Left lung (tissue), 10 donors: ENCODE measurements around the gene RAP2B. TPM values are rescaled to one million over a fixed set of nuclear protein-coding genes. Genes with fewer than 3 reads are reported as not detected.

ENCODE experiments used
- ATAC-seq: fragments of 200-7000 bp; cut with Tn5 transposase; one replicate; pipeline ENCODE4 v1.9.1; 2020; ENCODE audit warnings: moderate library complexity
- DNase-seq, 4 donors: peaks; one replicate each; pipeline ENCODE4 v3.0.0-alpha.2; 2013 to 2020
- H3K27ac ChIP-seq, 2 donors: fragments of 200-600 bp; sonication (generic) in 1 of 2; one replicate each; pipeline versions ENCODE4 v1.5.0 to v1.8.0; 2020 to 2021
- H3K27me3 ChIP-seq, 2 donors: fragments of 200-600 bp; sonication (generic) in 1 of 2; one replicate each; pipeline versions ENCODE4 v1.5.0 to v1.8.0; 2020 to 2021
- H3K36me3 ChIP-seq, 2 donors: fragments of 200-600 bp; sonication (generic) in 1 of 2; one replicate each; pipeline versions ENCODE4 v1.5.0 to v1.8.0; 2020 to 2021
- H3K4me1 ChIP-seq, 2 donors: fragments of 200-600 bp; one replicate each; pipeline ENCODE4 v1.8.0; 2021
- H3K4me3 ChIP-seq, 2 donors: fragments of 200-600 bp; sonication (generic) in 1 of 2; one replicate each; pipeline versions ENCODE4 v1.5.0 to v1.8.0; 2020 to 2021; ENCODE audit warnings: mild to moderate bottlenecking in 1 of 2
- H3K9me3 ChIP-seq, 2 donors: fragments of 200-600 bp; sonication (generic) in 1 of 2; one replicate each; pipeline versions ENCODE4 v1.5.0 to v1.8.0; 2020 to 2021
- CTCF ChIP-seq, 2 donors: fragments of 200-600 bp; sonication (generic) in 1 of 2; IDR thresholded peaks; one replicate each; pipeline versions ENCODE4 v1.5.0 to v1.8.0; 2021; ENCODE audit warnings: antibody characterized with exemption in 2 of 2
- intact Hi-C, 2 donors: fragments of 100-400 bp; cut with DNase I; formaldehyde crosslinking; loops; one replicate each; pipeline versions ENCODE4 v1.11.2 to v1.14.2; 2022
- polyA plus RNA-seq, 6 donors: library from polyadenylated mRNA; unstranded; fragments of 120-200 nt; gene quantifications; one replicate each; pipeline ENCODE4 v1.2.1, GENCODE V29; 2013; ENCODE audit not compliant: insufficient read length in 6 of 6
- total RNA-seq, 2 donors: library from RNA; stranded (reverse); fragmentation: NEBNext Ultra II Directional; extraction: Animal tissue kit (Norgen Biotek cat#: 25700); gene quantifications; one replicate each; pipeline ENCODE4 v1.2.1, GENCODE V29; 2021
- donor health status: DM: no; HTN: yes; CAD: no.
- donor health status: DM: no; HTN: no; CAD: no.

Gene RAP2B
- total and polyA plus RNA-seq, 8 donors: 17.6 to 31.8 (median 23.1) TPM

- peaks cover 0 to 12% of the 10 kb centered on the region in 2 donors for H3K4me1 ChIP-seq
- no peak for TF ChIP-seq CTCF (IDR thresholded peaks at IDR 0.05)
- ATAC-seq (no peak), DNase-seq (no peak)
- H3K9me3 ChIP-seq: peaks cover 0 to 5% of the 10 kb centered on the region in 2 donors
- intact Hi-C loops: no loop called here
- no peak overlapping the region for H3K27ac ChIP-seq
- no peaks in the 10 kb centered on the region for H3K36me3 ChIP-seq
- H3K4me3 ChIP-seq: no peak overlapping the region
- no peaks in the 10 kb centered on the region for H3K27me3 ChIP-seq
These were observed 34.2 kb upstream of the RAP2B start for GRCh38 chr3:153127788-153128187.

- no peak overlapping the region for H3K4me3 ChIP-seq
- H3K27ac ChIP-seq: no peak overlapping the region
- H3K36me3 ChIP-seq: no peaks in the 10 kb centered on the region
- no peaks in the 10 kb centered on the region for H3K27me3 ChIP-seq
- intact Hi-C loops: no loop called here
- DNase-seq (no peak), ATAC-seq (no peak)
- peaks cover 0 to 12% of the 10 kb centered on the region in 2 donors for H3K4me1 ChIP-seq
- no peak for TF ChIP-seq CTCF (IDR thresholded peaks at IDR 0.05)
- H3K9me3 ChIP-seq: peaks cover 0 to 3% of the 10 kb centered on the region in 2 donors
These were observed 32.6 kb upstream of the RAP2B start for GRCh38 chr3:153129426-153129825.

- Histone ChIP-seq H3K36me3 (no peaks in the 10 kb centered on the region), H3K9me3 (no peaks in the 10 kb centered on the region), H3K4me3 (no peak overlapping the region), H3K27ac (no peak overlapping the region), H3K27me3 (no peaks in the 10 kb centered on the region), H3K4me1 (peaks cover 0 to 12% of the 10 kb centered on the region in 2 donors)
- intact Hi-C loops: no loop called here
- TF ChIP-seq CTCF (IDR thresholded peaks at IDR 0.05): no peak
- no peak for ATAC-seq
- DNase-seq: no peak
These were observed 32.2 kb upstream of the RAP2B start for GRCh38 chr3:153129866-153130265.

GRCh38 chr3:153130312-153130977 is 31.6 kb upstream of the RAP2B start:
- peaks cover 0 to 12% of the 10 kb centered on the region in 2 donors for H3K4me1 ChIP-seq
- no peak for DNase-seq
- TF ChIP-seq CTCF (IDR thresholded peaks at IDR 0.05): no peak
- intact Hi-C loops: no loop called here
- ATAC-seq: peak; percentile 34
- peak overlapping the region in 1 of 2 donors; percentile 49 for H3K27ac ChIP-seq
- H3K36me3 ChIP-seq: no peaks in the 10 kb centered on the region
- no peak overlapping the region for H3K4me3 ChIP-seq
- no peaks in the 10 kb centered on the region for H3K9me3 ChIP-seq
- no peaks in the 10 kb centered on the region for H3K27me3 ChIP-seq

- no peaks in the 10 kb centered on the region for H3K36me3 ChIP-seq
- H3K4me3 ChIP-seq: no peak overlapping the region
- H3K27me3 ChIP-seq: no peaks in the 10 kb centered on the region
- ATAC-seq (no peak), DNase-seq (no peak)
- peaks cover 0 to 26% of the 10 kb centered on the region in 2 donors for H3K4me1 ChIP-seq
- H3K9me3 ChIP-seq: no peaks in the 10 kb centered on the region
- H3K27ac ChIP-seq: peak overlapping the region; percentile 67 to 85
- intact Hi-C loops: no loop called here
- no peak for TF ChIP-seq CTCF (IDR thresholded peaks at IDR 0.05)
These were observed 24.4 kb upstream of the RAP2B start for GRCh38 chr3:153137626-153138025.
